Tibial artery (tissue), 4 donors: Measurements from ENCODE around the gene HNRNPUL2.
A peak's percentile ranks its signal among the peaks of the same experiment; 100 is the strongest.

ENCODE experiments used
- DNase-seq, 2 donors: peaks; one replicate each; pipeline ENCODE4 v3.0.0-alpha.2; 2019
- H3K27ac ChIP-seq, 2 donors: fragments of 200-600 bp; sonication (generic) in 1 of 2; 1 replicate in 1 of 2; 2 replicates in 1 of 2; pipeline ENCODE4 v1.5.1; 2018 to 2019; ENCODE audit warnings: mild to moderate bottlenecking in 1 of 2
- H3K27me3 ChIP-seq, 2 donors: fragments of 200-600 bp; sonication (generic) in 1 of 2; one replicate each; pipeline versions ENCODE4 v1.5.1 to v1.6.0; 2016 to 2019
- H3K36me3 ChIP-seq, 3 donors: fragments of 200-600 bp; sonication (generic) in 2 of 3; one replicate each; pipeline ENCODE4 v1.5.1; 2016 to 2019; ENCODE audit warnings: mild to moderate bottlenecking in 2 of 3
- H3K4me1 ChIP-seq, 4 donors: fragments of 200-600 bp; sonication (generic) in 2 of 4; 1 replicate in 3 of 4; 2 replicates in 1 of 4; pipeline ENCODE4 v1.5.1; 2016 to 2019
- H3K4me3 ChIP-seq, 2 donors: fragments of 200-600 bp; sonication (generic) in 1 of 2; 1 replicate in 1 of 2; 2 replicates in 1 of 2; pipeline ENCODE4 v1.5.1; 2018 to 2019; ENCODE audit warnings: mild to moderate bottlenecking in 2 of 2
- H3K9me3 ChIP-seq, 3 donors: fragments of 200-600 bp; sonication (generic) in 1 of 3; one replicate each; pipeline ENCODE4 v1.5.1; 2016 to 2019
- intact Hi-C: fragments of 100-400 bp; cut with DNase I; formaldehyde crosslinking; loops from one replicate; pipeline ENCODE4 v1.15.0; 2023; ENCODE audit warnings: low total_unique reads
- TF ChIP-seq, protein P1 (sequence below), 2 experiments: fragments of 200-600 bp in 1 of 2; fragments of 450-650 bp in 1 of 2; IDR thresholded peaks; one replicate each; pipeline ENCODE4 v1.5.1; 2017 to 2019; ENCODE audit warnings: antibody characterized with exemption in 2 of 2, mild to moderate bottlenecking in 1 of 2, moderate library complexity in 1 of 2

HNRNPUL2 gene

DNA sequence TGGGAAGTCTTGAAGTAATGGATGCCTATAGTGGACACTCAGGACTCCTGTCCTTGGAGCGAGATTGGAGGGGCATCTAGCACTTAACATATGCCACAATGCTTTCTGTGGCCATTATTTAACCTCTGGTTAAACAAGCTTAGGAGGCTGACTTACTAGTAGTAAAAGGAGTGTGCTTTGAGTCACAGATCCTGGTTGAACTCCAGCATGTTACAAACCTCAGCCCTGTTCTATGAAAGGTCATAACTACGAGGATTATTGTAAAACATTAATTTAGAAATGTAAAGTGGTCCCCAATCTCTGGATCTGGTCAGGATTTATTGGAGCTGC, 54.1 kb downstream of the HNRNPUL2 start:
- Histone ChIP-seq H3K36me3 (peaks cover 19 to 41% (median 21%) of the 10 kb centered on the region in 3 donors), H3K4me3 (peak overlapping the region in 1 of 2 donors; percentile 92), H3K4me1 (peaks cover 0 to 45% (median 34%) of the 10 kb centered on the region in 4 donors), H3K27me3 (no peaks in the 10 kb centered on the region), H3K27ac (peak overlapping the region in 1 of 2 donors; percentile 94), H3K9me3 (no peaks in the 10 kb centered on the region)
- intact Hi-C loops, result no loop called here
- TF ChIP-seq, protein P1, sequence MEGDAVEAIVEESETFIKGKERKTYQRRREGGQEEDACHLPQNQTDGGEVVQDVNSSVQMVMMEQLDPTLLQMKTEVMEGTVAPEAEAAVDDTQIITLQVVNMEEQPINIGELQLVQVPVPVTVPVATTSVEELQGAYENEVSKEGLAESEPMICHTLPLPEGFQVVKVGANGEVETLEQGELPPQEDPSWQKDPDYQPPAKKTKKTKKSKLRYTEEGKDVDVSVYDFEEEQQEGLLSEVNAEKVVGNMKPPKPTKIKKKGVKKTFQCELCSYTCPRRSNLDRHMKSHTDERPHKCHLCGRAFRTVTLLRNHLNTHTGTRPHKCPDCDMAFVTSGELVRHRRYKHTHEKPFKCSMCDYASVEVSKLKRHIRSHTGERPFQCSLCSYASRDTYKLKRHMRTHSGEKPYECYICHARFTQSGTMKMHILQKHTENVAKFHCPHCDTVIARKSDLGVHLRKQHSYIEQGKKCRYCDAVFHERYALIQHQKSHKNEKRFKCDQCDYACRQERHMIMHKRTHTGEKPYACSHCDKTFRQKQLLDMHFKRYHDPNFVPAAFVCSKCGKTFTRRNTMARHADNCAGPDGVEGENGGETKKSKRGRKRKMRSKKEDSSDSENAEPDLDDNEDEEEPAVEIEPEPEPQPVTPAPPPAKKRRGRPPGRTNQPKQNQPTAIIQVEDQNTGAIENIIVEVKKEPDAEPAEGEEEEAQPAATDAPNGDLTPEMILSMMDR (IDR thresholded peaks at IDR 0.05), result no peak
- DNase-seq, result no peak

DNA sequence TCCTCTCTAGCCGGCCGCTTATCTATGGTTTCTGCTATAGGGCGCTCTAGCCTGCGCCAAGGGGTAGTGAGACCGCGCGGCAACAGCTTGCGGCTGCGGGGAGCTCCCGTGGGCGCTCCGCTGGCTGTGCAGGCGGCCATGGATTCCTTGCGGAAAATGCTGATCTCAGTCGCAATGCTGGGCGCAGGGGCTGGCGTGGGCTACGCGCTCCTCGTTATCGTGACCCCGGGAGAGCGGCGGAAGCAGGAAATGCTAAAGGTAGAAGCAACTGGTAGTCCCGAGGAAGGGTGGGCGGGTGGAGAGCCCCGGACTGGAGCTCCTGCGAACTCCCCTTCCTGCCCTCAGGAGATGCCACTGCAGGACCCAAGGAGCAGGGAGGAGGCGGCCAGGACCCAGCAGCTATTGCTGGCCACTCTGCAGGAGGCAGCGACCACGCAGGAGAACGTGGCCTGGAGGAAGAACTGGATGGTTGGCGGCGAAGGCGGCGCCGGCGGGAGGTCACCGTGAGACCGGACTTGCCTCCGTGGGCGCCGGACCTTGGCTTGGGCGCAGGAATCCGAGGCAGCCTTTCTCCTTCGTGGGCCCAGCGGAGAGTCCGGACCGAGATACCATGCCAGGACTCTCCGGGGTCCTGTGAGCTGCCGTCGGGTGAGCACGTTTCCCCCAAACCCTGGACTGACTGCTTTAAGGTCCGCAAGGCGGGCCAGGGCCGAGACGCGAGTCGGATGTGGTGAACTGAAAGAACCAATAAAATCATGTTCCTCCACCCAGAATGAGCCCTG, 55.5 kb downstream of the HNRNPUL2 start, which contains the start of the genes LBHD1 and UQCC3:
LBHD1 (minus strand) TSS at position 660 of the 782 bp plus-strand sequence. CDS start 2,236 bp downstream, outside the sequence.
UQCC3 (plus strand) TSS at position 66 of the 782 bp plus-strand sequence; CDS start at position 139, 73 bp downstream.
- Histone ChIP-seq H3K27ac (peak within 1 kb of the TSS; percentile 92 to 94), H3K9me3 (no peaks in the 10 kb centered on the region), H3K36me3 (peaks cover 10 to 38% (median 13%) of the 10 kb centered on the region in 3 donors), H3K4me1 (peaks cover under 1 to 45% (median 34%) of the 10 kb centered on the region in 4 donors), H3K4me3 (peak within 1 kb of the TSS; percentile 58 to 92), H3K27me3 (no peaks in the 10 kb centered on the region)
- TF ChIP-seq, protein P1 (IDR thresholded peaks at IDR 0.05), result no peak
- DNase-seq, result peak; percentile 75 to 83
- intact Hi-C loops, result no loop called here

DNA sequence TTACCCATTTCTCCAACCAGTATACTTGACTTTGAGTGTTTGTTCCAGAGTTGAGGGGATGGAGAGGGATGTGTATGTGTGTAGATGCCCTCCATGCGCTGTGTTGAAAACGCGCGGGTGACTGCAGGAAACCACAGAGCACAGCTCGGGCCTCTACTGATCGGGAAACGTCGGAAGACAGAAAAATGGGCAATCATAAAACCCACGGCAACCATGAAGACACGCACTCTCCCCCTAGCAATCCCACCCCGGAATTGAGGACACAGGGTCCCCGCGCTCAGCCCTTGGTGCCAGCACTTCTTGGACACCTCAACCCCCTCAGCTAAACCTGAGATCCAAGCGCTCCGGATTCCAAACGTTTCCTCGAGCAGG, 56.0 kb downstream of the HNRNPUL2 start:
- TF ChIP-seq, protein P1 (IDR thresholded peaks at IDR 0.05), result no peak
- DNase-seq, result no peak
- Histone ChIP-seq H3K4me3 (peak overlapping the region; percentile 58 to 92), H3K4me1 (peaks cover 7 to 49% (median 39%) of the 10 kb centered on the region in 4 donors), H3K27ac (peak overlapping the region; percentile 92 to 94), H3K27me3 (no peaks in the 10 kb centered on the region), H3K36me3 (peaks cover 8 to 37% (median 11%) of the 10 kb centered on the region in 3 donors), H3K9me3 (no peaks in the 10 kb centered on the region)
- intact Hi-C loops, result no loop called here

DNA sequence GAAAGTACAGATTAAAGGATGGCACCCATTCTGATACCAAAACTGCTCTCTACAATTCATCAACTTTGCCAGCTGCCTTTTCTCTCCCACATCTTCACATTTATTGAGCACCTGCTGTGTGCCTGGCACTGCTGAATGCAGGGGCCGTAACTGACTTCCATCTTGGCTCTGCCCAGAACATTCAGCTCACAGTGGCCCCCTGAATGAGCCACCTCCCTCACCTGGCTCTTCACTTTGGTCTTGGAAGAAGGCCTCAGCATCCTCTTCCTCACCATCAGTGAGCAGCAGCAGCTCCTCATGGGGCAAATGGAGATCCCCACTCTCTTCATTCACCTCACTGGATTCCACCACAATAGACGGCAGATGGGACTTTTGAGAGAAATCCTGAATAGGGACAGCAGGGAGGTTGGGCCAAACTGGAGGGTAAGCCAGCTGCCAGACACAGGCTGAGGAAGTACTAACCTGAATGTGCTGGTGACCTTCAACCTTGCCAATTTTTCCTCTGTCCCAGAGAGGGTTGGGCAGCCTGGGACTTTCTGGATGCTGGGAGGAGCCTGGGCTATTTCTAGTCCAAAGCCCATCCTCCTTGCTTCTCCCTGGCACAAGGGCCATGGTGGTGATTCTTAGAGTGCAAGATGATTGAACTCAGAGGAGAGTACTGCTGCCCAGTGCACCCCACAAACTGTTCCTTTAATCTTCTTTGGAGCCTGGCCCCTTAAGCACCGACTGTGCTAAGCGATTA, 57.7 kb downstream of the HNRNPUL2 start:
- no peaks in the 10 kb centered on the region for H3K9me3 ChIP-seq
- intact Hi-C loops, result no loop called here
- H3K27me3 ChIP-seq, result no peaks in the 10 kb centered on the region
- H3K27ac ChIP-seq, result peak overlapping the region in 1 of 2 donors; percentile 4
- H3K4me3 ChIP-seq, result no peak overlapping the region
- no peak for DNase-seq
- peaks cover 7 to 51% (median 42%) of the 10 kb centered on the region in 4 donors for H3K4me1 ChIP-seq
- TF ChIP-seq, protein P1 (IDR thresholded peaks at IDR 0.05), result no peak
- H3K36me3 ChIP-seq, result peaks cover 6 to 23% (median 8%) of the 10 kb centered on the region in 3 donors

DNA sequence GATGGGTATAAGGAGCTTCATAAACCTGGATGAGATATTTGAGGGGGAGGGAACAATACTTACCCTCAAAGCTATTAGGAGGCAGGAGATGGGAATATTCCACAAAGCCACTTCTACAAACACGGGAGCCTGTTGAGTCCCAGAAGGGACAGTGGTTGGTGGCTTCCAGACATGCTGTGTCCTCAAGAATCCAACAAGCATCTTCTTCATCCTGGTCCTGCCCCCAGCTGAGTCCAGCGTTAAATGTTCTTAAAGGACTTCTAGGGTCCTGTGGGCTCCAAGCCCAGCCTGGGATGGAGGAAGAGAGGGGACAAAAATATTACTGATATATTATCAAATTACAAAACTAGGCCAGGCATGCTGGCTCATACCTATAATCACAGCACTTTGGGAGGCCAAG, 59.8 kb downstream of the HNRNPUL2 start:
- TF ChIP-seq, protein P1 (IDR thresholded peaks at IDR 0.05), result no peak
- no peak for DNase-seq
- Histone ChIP-seq H3K4me3 (no peak overlapping the region), H3K9me3 (no peaks in the 10 kb centered on the region), H3K27ac (no peak overlapping the region), H3K36me3 (peaks cover 7 to 22% (median 8%) of the 10 kb centered on the region in 3 donors), H3K4me1 (peaks cover 7 to 50% (median 31%) of the 10 kb centered on the region in 4 donors), H3K27me3 (no peaks in the 10 kb centered on the region)
- intact Hi-C loops, result no loop called here
